Fibroblast of villous mesenchyme (primary cell): ENCODE measurements around the gene TMEM253. TPM values are rescaled to one million over a fixed set of nuclear protein-coding genes. Genes with fewer than 3 reads are reported as not detected.

Source experiments
- DNase-seq: peaks from one replicate; pipeline ENCODE4 v3.0.0-alpha.2; 2010; ENCODE audit warnings: low read depth
- H3K4me3 ChIP-seq: 2 replicates; pipeline ENCODE4 v1.5.1; 2011; ENCODE audit warnings: low read depth, mild to moderate bottlenecking, low read length
- total RNA-seq: library from RNA; depleted of rRNA; stranded (reverse); fragments of >200 nt; gene quantifications from 2 replicates; pipeline ENCODE4 v1.2.3, GENCODE V29; 2012
- TF ChIP-seq, protein P1 (sequence below): IDR thresholded peaks from 2 replicates; pipeline ENCODE4 v1.5.1; 2012; ENCODE audit warnings: low read depth, mild to moderate bottlenecking, low read length; ENCODE audit not compliant: insufficient read depth

TMEM253 gene
- total RNA-seq, 1 donor: not detected

GRCh38 chr14:21096438-21096837, 4.4 kb upstream of the TMEM253 start:
- TF ChIP-seq, protein P1, sequence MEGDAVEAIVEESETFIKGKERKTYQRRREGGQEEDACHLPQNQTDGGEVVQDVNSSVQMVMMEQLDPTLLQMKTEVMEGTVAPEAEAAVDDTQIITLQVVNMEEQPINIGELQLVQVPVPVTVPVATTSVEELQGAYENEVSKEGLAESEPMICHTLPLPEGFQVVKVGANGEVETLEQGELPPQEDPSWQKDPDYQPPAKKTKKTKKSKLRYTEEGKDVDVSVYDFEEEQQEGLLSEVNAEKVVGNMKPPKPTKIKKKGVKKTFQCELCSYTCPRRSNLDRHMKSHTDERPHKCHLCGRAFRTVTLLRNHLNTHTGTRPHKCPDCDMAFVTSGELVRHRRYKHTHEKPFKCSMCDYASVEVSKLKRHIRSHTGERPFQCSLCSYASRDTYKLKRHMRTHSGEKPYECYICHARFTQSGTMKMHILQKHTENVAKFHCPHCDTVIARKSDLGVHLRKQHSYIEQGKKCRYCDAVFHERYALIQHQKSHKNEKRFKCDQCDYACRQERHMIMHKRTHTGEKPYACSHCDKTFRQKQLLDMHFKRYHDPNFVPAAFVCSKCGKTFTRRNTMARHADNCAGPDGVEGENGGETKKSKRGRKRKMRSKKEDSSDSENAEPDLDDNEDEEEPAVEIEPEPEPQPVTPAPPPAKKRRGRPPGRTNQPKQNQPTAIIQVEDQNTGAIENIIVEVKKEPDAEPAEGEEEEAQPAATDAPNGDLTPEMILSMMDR: no peak
- no peak for DNase-seq
- H3K4me3 ChIP-seq: no peak overlapping the region

DNA sequence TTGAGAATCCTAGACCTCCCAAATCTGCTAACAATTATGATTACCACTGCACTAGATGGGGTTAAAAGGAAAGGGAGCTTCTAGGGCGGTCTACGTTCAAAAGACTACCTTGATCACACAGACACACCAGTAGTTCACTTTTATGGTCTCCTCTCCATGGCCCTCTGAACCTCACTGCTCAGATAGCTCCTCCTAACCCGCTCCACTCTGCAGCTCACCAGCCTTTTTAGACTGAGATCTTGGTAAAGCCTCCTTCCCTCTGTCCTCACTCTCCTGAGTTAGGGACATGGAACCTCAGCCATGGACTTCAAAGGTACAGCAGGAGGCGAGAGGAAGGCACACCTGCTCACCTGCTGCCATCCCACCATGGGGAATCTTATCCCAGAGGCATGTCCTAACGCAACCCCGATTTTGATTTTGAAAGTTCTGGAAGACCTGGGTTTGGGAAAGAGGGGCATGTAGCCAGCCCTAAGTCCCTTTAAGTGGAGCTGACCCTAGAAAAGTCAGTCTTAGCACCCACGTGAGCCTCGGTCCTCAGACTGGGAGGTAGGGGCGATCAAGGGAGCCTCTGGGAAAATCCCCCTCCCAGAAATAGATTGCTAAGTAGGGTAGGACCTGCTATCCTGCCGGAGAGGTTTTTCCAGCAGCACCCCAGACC, 3.8 kb upstream of the TMEM253 start:
- TF ChIP-seq, protein P1: no peak
- no peak overlapping the region for H3K4me3 ChIP-seq
- no peak for DNase-seq

DNA sequence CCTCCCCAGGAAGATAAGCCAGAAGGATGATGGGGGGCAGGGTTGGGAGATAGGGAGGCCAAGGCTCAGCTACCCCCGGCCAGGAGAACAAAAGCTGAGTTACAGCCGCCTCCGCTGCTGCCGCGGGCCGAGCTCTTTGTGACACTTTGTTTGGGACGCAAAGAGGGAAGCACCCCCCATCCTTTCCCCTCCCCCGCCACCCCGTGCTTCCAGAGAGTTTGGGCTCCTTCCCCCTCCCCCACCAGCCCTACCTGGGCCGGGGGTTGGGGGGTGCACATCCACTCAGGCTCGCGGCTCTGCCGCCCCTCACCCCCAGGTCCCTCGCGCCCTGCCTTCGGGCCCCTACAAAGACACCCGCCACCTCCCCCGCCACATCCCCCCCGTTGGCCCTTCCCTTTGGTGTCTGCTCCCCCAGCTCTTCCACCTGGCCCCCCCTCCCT, 3.2 kb upstream of the TMEM253 start:
- DNase-seq: no peak
- H3K4me3 ChIP-seq: no peak overlapping the region

DNA sequence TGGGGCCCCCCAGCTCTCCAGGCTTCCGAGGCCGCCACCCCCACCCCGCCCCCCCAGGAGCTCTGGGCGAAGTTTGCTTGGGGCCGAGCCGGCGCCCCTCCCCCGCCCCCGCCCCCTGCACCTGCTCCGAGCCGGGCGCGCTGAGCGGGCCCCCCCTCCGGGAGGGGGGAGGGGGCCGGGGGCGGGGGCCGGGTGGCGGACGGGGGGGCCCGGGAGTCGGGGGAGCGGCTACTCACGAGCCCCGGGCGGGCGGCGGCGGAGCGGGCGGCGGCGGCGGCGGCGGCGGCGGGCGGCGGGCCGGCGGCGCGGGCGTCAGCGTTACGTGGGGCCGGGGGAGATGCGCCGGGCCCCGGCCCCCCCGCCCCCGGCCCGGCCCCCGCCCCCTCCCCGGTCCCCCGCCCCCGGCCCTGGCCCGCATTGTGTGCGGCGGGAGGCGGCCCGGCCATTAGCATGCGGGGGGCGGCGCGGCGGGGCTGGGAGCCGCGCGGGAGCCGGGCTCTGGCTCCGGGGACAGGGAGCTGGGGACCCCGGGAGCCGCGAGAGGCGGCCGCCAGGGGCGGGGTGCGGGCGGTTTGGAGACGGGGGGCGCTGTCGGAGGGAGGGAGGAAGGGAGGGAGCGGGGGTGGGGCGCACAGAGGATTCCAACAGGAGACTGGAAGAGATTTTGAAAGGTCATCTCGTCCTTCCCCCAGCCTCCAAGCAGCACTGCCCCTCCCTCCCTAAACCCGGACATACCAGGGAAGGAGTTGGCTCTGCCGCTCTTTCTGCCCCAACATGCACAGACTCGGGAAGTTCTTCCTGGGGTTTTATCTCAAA, 2.6 kb upstream of the TMEM253 start, which contains the start of gene ZNF219:
Gene ZNF219 (minus strand): TSS at position 580 of the 816 bp plus-strand sequence. CDS start 5,064 bp downstream, outside the sequence.
- TF ChIP-seq, protein P1: no peak
- H3K4me3 ChIP-seq: peak within 1 kb of the TSS; percentile 68
- DNase-seq: peak; percentile 40

More for the DNA sequence above, 3.2 kb upstream of the TMEM253 start:
- TF ChIP-seq, protein P1: no peak

GRCh38 chr14:21098892-21099595, 1.8 kb upstream of the TMEM253 start:
- H3K4me3 ChIP-seq: peak overlapping the region; percentile 68
- TF ChIP-seq, protein P1: no peak
- no peak for DNase-seq

DNA sequence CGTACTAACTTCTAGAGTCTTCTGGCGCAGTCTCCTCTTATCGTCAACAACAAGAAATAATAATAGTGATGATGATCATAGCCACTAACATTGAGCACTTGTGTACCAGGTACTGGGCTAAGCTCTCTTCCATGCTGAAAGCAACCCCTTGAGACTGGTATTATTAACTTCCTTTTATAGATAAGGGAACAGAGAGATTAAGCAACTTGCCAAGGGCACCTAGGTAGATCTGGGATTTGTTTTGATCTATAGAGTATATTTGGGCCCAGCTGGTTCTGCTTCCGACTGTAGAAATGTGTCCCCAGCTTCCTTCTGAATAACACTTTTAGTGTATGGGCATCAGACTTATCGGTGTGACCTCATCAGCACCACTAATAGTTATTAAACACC, 1.3 kb upstream of the TMEM253 start:
- DNase-seq: no peak
- H3K4me3 ChIP-seq: no peak overlapping the region
- TF ChIP-seq, protein P1: no peak
